Neural cell (in vitro differentiated cells): ENCODE data around the gene PDE11A.

Experiments used
- EZH2 ChIP-seq: fragments of 200-600, 300-800 bp; shearing (Covaris generic), sonication (generic); IDR thresholded peaks from 2 replicates; pipeline ENCODE4 v1.6.1; 2014; ENCODE audit warnings: antibody characterized with exemption, low read length, borderline replicate concordance, mild to moderate bottlenecking; ENCODE audit not compliant: insufficient read depth, poor library complexity, severe bottlenecking
- REST ChIP-seq: IDR thresholded peaks from 2 replicates; pipeline ENCODE4 v1.6.1; 2012; ENCODE audit warnings: borderline replicate concordance
- TF ChIP-seq, protein P1 (sequence below): fragments of 450-650 bp; IDR thresholded peaks from 2 replicates; pipeline ENCODE4 v1.5.1; 2014; ENCODE audit warnings: antibody characterized with exemption, mild to moderate bottlenecking, moderate library complexity; ENCODE audit not compliant: poor library complexity, severe bottlenecking

- TF ChIP-seq, protein P1, sequence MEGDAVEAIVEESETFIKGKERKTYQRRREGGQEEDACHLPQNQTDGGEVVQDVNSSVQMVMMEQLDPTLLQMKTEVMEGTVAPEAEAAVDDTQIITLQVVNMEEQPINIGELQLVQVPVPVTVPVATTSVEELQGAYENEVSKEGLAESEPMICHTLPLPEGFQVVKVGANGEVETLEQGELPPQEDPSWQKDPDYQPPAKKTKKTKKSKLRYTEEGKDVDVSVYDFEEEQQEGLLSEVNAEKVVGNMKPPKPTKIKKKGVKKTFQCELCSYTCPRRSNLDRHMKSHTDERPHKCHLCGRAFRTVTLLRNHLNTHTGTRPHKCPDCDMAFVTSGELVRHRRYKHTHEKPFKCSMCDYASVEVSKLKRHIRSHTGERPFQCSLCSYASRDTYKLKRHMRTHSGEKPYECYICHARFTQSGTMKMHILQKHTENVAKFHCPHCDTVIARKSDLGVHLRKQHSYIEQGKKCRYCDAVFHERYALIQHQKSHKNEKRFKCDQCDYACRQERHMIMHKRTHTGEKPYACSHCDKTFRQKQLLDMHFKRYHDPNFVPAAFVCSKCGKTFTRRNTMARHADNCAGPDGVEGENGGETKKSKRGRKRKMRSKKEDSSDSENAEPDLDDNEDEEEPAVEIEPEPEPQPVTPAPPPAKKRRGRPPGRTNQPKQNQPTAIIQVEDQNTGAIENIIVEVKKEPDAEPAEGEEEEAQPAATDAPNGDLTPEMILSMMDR: no peak
- TF ChIP-seq EZH2: no peak
- no peak for TF ChIP-seq REST
Measured at GRCh38 chr2:177669625-177670330, 402.8 kb downstream of the PDE11A start.
